ENCODE data around the gene FOXO6. TPM values are rescaled to one million over a fixed set of nuclear protein-coding genes. Genes with fewer than 3 reads are reported as not detected.

FOXO6 gene
- total RNA-seq, 2 donors from 2014 or later: not detected

GRCh38 chr1:41423511-41424191 lies 62.4 kb downstream of the FOXO6 start:
- ATAC-seq: no peak
- Mint-ChIP-seq H3K9me3 (no peaks in the 10 kb centered on the region), H3K27ac (no peak overlapping the region), H3K4me3 (no peak overlapping the region), H3K36me3 (no peaks in the 10 kb centered on the region), H3K4me1 (ENCODE audit: low read depth in 2 of 2) (no peaks in the 10 kb centered on the region), H3K27me3 (peaks cover 7 to 11% of the 10 kb centered on the region in 2 donors)
- no peak for DNase-seq (ENCODE audit: low spot score)

- H3K27ac Mint-ChIP-seq: no peak overlapping the region
- no peak for ATAC-seq
- H3K4me3 Mint-ChIP-seq: no peak overlapping the region
- no peak for DNase-seq (ENCODE audit: low spot score)
- peaks cover 10 to 11% of the 10 kb centered on the region in 2 donors for H3K27me3 Mint-ChIP-seq
- H3K4me1 Mint-ChIP-seq (ENCODE audit: low read depth in 2 of 2): no peaks in the 10 kb centered on the region
- no peaks in the 10 kb centered on the region for H3K9me3 Mint-ChIP-seq
- no peaks in the 10 kb centered on the region for H3K36me3 Mint-ChIP-seq
These were observed 63.4 kb downstream of the FOXO6 start for GRCh38 chr1:41424581-41425118.

GRCh38 chr1:41425369-41425768 lies 64.1 kb downstream of the FOXO6 start:
- peaks cover 10 to 11% of the 10 kb centered on the region in 2 donors for H3K27me3 Mint-ChIP-seq
- H3K27ac Mint-ChIP-seq: no peak overlapping the region
- no peaks in the 10 kb centered on the region for H3K36me3 Mint-ChIP-seq
- no peaks in the 10 kb centered on the region for H3K9me3 Mint-ChIP-seq
- no peaks in the 10 kb centered on the region for H3K4me1 Mint-ChIP-seq (ENCODE audit: low read depth in 2 of 2)
- H3K4me3 Mint-ChIP-seq: no peak overlapping the region
- ATAC-seq (no peak), DNase-seq (ENCODE audit: low spot score) (no peak)

GRCh38 chr1:41426201-41426890 lies 65.1 kb downstream of the FOXO6 start:
- DNase-seq (ENCODE audit: low spot score): no peak
- H3K4me3 Mint-ChIP-seq: no peak overlapping the region
- no peaks in the 10 kb centered on the region for H3K9me3 Mint-ChIP-seq

GRCh38 chr1:41427122-41427913 lies 66.1 kb downstream of the FOXO6 start:
- Mint-ChIP-seq H3K27me3 (peaks cover 7 to 10% of the 10 kb centered on the region in 2 donors), H3K27ac (no peak overlapping the region), H3K36me3 (no peaks in the 10 kb centered on the region), H3K9me3 (no peaks in the 10 kb centered on the region), H3K4me3 (no peak overlapping the region), H3K4me1 (ENCODE audit: low read depth in 2 of 2) (no peaks in the 10 kb centered on the region)
- DNase-seq (ENCODE audit: low spot score): no peak
- no peak for ATAC-seq

More at GRCh38 chr1:41426201-41426890, 65.1 kb downstream of the FOXO6 start:
- Mint-ChIP-seq H3K27ac (no peak overlapping the region), H3K36me3 (no peaks in the 10 kb centered on the region), H3K4me1 (ENCODE audit: low read depth in 2 of 2) (no peaks in the 10 kb centered on the region), H3K27me3 (peaks cover 8 to 10% of the 10 kb centered on the region in 2 donors)
- no peak for ATAC-seq

GRCh38 chr1:41427916-41428737 lies 66.9 kb downstream of the FOXO6 start:
- no peak for DNase-seq (ENCODE audit: low spot score)
- Mint-ChIP-seq H3K9me3 (no peaks in the 10 kb centered on the region), H3K27me3 (peaks cover 9 to 10% of the 10 kb centered on the region in 2 donors), H3K4me1 (ENCODE audit: low read depth in 2 of 2) (peaks cover 0 to 3% of the 10 kb centered on the region in 2 donors), H3K4me3 (no peak overlapping the region), H3K36me3 (no peaks in the 10 kb centered on the region), H3K27ac (no peak overlapping the region)
- ATAC-seq: no peak

- DNase-seq (ENCODE audit: low spot score) (no peak), ATAC-seq (no peak)
- peaks cover 10 to 13% of the 10 kb centered on the region in 2 donors for H3K27me3 Mint-ChIP-seq
- no peak overlapping the region for H3K4me3 Mint-ChIP-seq
- no peak overlapping the region for H3K27ac Mint-ChIP-seq
- no peaks in the 10 kb centered on the region for H3K36me3 Mint-ChIP-seq
- H3K9me3 Mint-ChIP-seq: no peaks in the 10 kb centered on the region
- peaks cover 0 to 3% of the 10 kb centered on the region in 2 donors for H3K4me1 Mint-ChIP-seq (ENCODE audit: low read depth in 2 of 2)
These were observed 67.8 kb downstream of the FOXO6 start for GRCh38 chr1:41428738-41429640.

- Mint-ChIP-seq H3K4me1 (ENCODE audit: low read depth in 2 of 2) (peaks cover 0 to 3% of the 10 kb centered on the region in 2 donors), H3K9me3 (no peaks in the 10 kb centered on the region), H3K36me3 (no peaks in the 10 kb centered on the region), H3K4me3 (no peak overlapping the region), H3K27me3 (peaks cover 11 to 15% of the 10 kb centered on the region in 2 donors), H3K27ac (no peak overlapping the region)
- DNase-seq (ENCODE audit: low spot score) (no peak), ATAC-seq (no peak)
These were observed 68.4 kb downstream of the FOXO6 start for GRCh38 chr1:41429641-41430035.

GRCh38 chr1:41430069-41430468 lies 68.8 kb downstream of the FOXO6 start:
- Mint-ChIP-seq H3K4me3 (no peak overlapping the region), H3K36me3 (no peaks in the 10 kb centered on the region), H3K9me3 (no peaks in the 10 kb centered on the region), H3K4me1 (ENCODE audit: low read depth in 2 of 2) (peaks cover 0 to 3% of the 10 kb centered on the region in 2 donors), H3K27ac (no peak overlapping the region), H3K27me3 (peaks cover 16 to 19% of the 10 kb centered on the region in 2 donors)
- ATAC-seq (no peak), DNase-seq (ENCODE audit: low spot score) (no peak)

- DNase-seq (ENCODE audit: low spot score): no peak
- H3K27me3 Mint-ChIP-seq: peaks cover 18 to 21% of the 10 kb centered on the region in 2 donors
- peaks cover 0 to 3% of the 10 kb centered on the region in 2 donors for H3K4me1 Mint-ChIP-seq (ENCODE audit: low read depth in 2 of 2)
- no peak overlapping the region for H3K27ac Mint-ChIP-seq
- ATAC-seq: no peak
- H3K36me3 Mint-ChIP-seq: no peaks in the 10 kb centered on the region
- H3K4me3 Mint-ChIP-seq: no peak overlapping the region
- H3K9me3 Mint-ChIP-seq: no peaks in the 10 kb centered on the region
These were observed 69.3 kb downstream of the FOXO6 start for GRCh38 chr1:41430582-41430981.

GRCh38 chr1:41431490-41432350 lies 70.5 kb downstream of the FOXO6 start:
- Mint-ChIP-seq H3K27me3 (peaks cover 18 to 24% of the 10 kb centered on the region in 2 donors), H3K9me3 (no peaks in the 10 kb centered on the region), H3K4me3 (no peak overlapping the region), H3K27ac (no peak overlapping the region), H3K4me1 (ENCODE audit: low read depth in 2 of 2) (peaks cover 0 to 3% of the 10 kb centered on the region in 2 donors), H3K36me3 (no peaks in the 10 kb centered on the region)
- DNase-seq (ENCODE audit: low spot score) (no peak), ATAC-seq (no peak)

All from natural killer cell treated with Interleukin-12 subunit alpha and Interleukin-12 subunit beta and Interleukin-15 and Interleukin-18, amount 100 ng/mL, for 72 hours (primary cell).